HepG2 (cell line): ENCODE measurements around the gene CIB1. TPM values are rescaled to one million over a fixed set of nuclear protein-coding genes. Genes with fewer than 3 reads are reported as not detected.
"Not testable (repeated sequence)": the region's sequence is repeated elsewhere in the genome, so short reads cannot be mapped to it uniquely, and the experiment has no call there.

ENCODE experiments used
- ATAC-seq: fragments of 200-7000 bp; cut with Tn5 transposase; 3 replicates; pipeline ENCODE4 v1.9.1; 2020; ENCODE audit warnings: mild to moderate bottlenecking, moderate library complexity
- BruUV-seq: library from RNA; stranded (reverse); fragments of 400-500 nt; replicated peaks from 2 replicates; lab custom pipeline; 2021; lab: Mats Ljungman, UMichigan
- CTCF ChIA-PET: fragments of 300-600 bp; formaldehyde crosslinking; extraction: SDS; loops from one replicate; lab custom pipeline; 2021; ENCODE audit warnings: low total read pairs, inconsistent platforms, low intra/inter-chr PET ratio; lab: Yijun Ruan, JAX
- POLR2A ChIA-PET: fragments of 350-600 bp; sonication (Branson Sonifier 250); formaldehyde crosslinking; loops from one replicate; lab custom pipeline; 2020; ENCODE audit warnings: antibody characterized with exemption, inconsistent platforms; lab: Yijun Ruan, JAX
- DNase-seq: peaks from one replicate; pipeline ENCODE4 v3.0.0-alpha.2; 2015; ENCODE audit warnings: low spot score
- FAIRE-seq: peaks from 3 replicates; lab custom pipeline; 2011; peaks lifted over from hg19 to GRCh38; lab: Jason Lieb, UNC
- H2AFZ ChIP-seq: one replicate; pipeline ENCODE4 v1.6.1; 2011; ENCODE audit warnings: low read length, inconsistent platforms
- H3K27ac ChIP-seq: fragments of 300-600 bp; 3 replicates; pipeline ENCODE4 v1.8.0; 2011; ENCODE audit warnings: mixed run types, mild to moderate bottlenecking, mixed read lengths, low read length, inconsistent platforms; ENCODE audit not compliant: insufficient read depth; ENCODE audit errors: extremely low read length
- H3K27me3 ChIP-seq, 2 experiments: fragments of 200-600 bp in 1 of 2; 2 replicates in 1 of 2; 3 replicates in 1 of 2; pipeline versions ENCODE4 v1.6.0 to v1.8.0; 2011; ENCODE audit warnings: low read length in 2 of 2, mild to moderate bottlenecking in 2 of 2, moderate library complexity in 2 of 2, inconsistent platforms in 1 of 2; ENCODE audit not compliant: insufficient read depth in 2 of 2, control insufficient read depth in 1 of 2
- H3K36me3 ChIP-seq, 2 experiments: fragments of 200-600 bp in 1 of 2; replicated peaks in 1 of 2; 2 replicates in 1 of 2; 3 replicates in 1 of 2; pipeline versions ENCODE4 v1.5.1 to v1.8.0; 2011; ENCODE audit warnings: low read length in 2 of 2, inconsistent platforms in 1 of 2; ENCODE audit not compliant: insufficient read depth in 2 of 2, control insufficient read depth in 1 of 2
- H3K4me1 ChIP-seq: 2 replicates; pipeline ENCODE4 v1.5.1; 2012; ENCODE audit warnings: low read length, inconsistent platforms; ENCODE audit not compliant: insufficient read depth
- H3K4me2 ChIP-seq: 2 replicates; pipeline ENCODE4 v1.6.0; 2011; ENCODE audit warnings: low read depth, low read length, inconsistent platforms
- H3K4me3 ChIP-seq, 3 experiments: fragments of 200-600 bp in 1 of 3; sonication (generic), shearing (Covaris generic) in 1 of 3; replicated peaks in 1 of 3; 2 replicates each; pipeline ENCODE4 v1.5.1; 2011 to 2016; ENCODE audit warnings: low read length in 3 of 3, inconsistent platforms in 2 of 3, low read depth in 2 of 3, mild to moderate bottlenecking in 2 of 3, control low read depth in 1 of 3, mixed read lengths in 1 of 3; ENCODE audit not compliant: insufficient read depth in 1 of 3
- H3K79me2 ChIP-seq: one replicate; pipeline ENCODE4 v1.6.1; 2011; ENCODE audit warnings: low read length, inconsistent platforms; ENCODE audit not compliant: insufficient read depth
- H3K9ac ChIP-seq: 2 replicates; pipeline ENCODE4 v1.6.0; 2011; ENCODE audit warnings: mild to moderate bottlenecking, low read depth, low read length, inconsistent platforms; ENCODE audit not compliant: insufficient read depth
- H3K9me3 ChIP-seq: 2 replicates; pipeline ENCODE4 v1.5.1; 2012; ENCODE audit warnings: mild to moderate bottlenecking, low read length
- H4K20me1 ChIP-seq: 2 replicates; pipeline ENCODE4 v1.6.0; 2011; ENCODE audit warnings: inconsistent platforms, mild to moderate bottlenecking, low read length, moderate library complexity; ENCODE audit not compliant: insufficient read depth
- RORA ChIP-seq: sonication (generic); formaldehyde crosslinking; IDR thresholded peaks from 2 replicates; pipeline ENCODE4 v1.5.0; 2020; ENCODE audit warnings: mild to moderate bottlenecking, missing genetic modification reagents, moderate library complexity
- WGBS: methylation state at CpG from one replicate; pipeline ENCODE4 v1.1.6; 2017; ENCODE audit warnings: low lambda C conversion rate; 5-methylcytosine and 5-hydroxymethylcytosine counted together
- in situ Hi-C: cut with HindIII; loops from 2 replicates; pipeline ENCODE4 v1.10.0; 2017; ENCODE audit warnings: low pct_unique_long_range_greater_than_20kb; ENCODE audit not compliant: extremely low pct_ligation_motif_present
- intact Hi-C: fragments of 100-400 bp; cut with micrococcal nuclease; formaldehyde crosslinking; loops from one replicate; pipeline ENCODE4 v1.10.0; 2022; ENCODE audit not compliant: unreplicated experiment
- polyA plus RNA-seq, 8 experiments: library from polyadenylated mRNA; depleted of rRNA in 3 of 8; stranded (reverse) in 7 of 8; unstranded in 1 of 8; fragments of >200 nt; fragmentation: Illumina TruSeq in 4 of 8; extraction: Trizol in 4 of 8; gene quantifications; 2 replicates each; pipeline versions ENCODE4 v1.2.1 to v1.2.3, GENCODE V29; 2011 to 2016; ENCODE audit warnings: low read depth in 4 of 8, missing spikeins in 1 of 8, mixed read lengths in 1 of 8; ENCODE audit not compliant: insufficient read depth in 1 of 8
- total RNA-seq, 5 experiments: library from RNA; depleted of rRNA; stranded (reverse); fragments of >200 nt; fragmentation: Illumina TruSeq; extraction: Trizol; gene quantifications; 2 replicates each; pipeline ENCODE4 v1.2.3, GENCODE V29; 2016; ENCODE audit warnings: low read depth in 1 of 5
- TF ChIP-seq, protein P1 (sequence below): sonication (generic); formaldehyde crosslinking; IDR thresholded peaks from 2 replicates; pipeline ENCODE4 v1.5.1; 2020; ENCODE audit warnings: missing genetic modification reagents, mild to moderate bottlenecking, borderline replicate concordance

CIB1 gene
- total and polyA plus RNA-seq, 2 of the 13 experiments (the other 11 are each of a cell fraction or from before 2014, with no cell fraction given): 38.7 to 72.7 TPM

DNA sequence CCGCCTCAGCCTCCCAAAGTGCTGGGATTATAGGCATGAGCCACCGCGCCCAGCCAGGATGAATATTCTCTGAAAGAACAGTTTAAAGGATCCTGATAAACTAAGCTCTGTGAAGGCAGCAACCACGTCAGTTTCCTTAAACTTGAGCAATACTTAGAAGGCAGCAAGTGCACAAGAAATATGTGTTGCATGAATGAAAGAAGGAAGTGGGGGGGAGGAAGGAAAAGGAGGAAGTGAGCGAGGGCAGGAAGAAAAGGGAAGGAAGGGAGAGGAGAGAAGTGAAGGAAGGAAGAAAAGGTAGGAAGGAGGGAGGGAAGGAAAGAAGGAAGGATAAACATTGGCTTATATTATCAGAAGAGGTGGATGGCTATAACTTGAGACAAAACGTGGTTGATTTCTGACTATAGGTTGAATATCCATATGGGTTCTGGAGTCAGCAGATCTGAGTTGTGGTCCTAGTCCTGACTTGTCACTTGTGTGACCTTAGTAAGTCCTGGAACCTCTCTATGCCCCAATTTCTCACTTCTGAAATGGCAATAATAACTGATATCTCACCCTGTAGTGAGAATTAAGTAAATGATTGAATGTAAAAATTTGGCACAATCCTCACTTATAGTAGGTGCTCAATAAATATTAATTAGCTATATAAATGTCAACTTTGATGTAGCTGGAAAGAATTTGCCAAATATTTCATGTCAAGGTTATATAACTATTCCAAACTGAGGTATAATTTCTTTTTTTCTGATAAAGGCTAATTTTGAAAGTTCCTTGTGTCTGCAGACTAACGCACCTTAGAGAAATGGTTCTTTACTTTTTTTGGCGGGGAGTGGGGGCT, 44.6 kb downstream of the CIB1 start:
- ChIA-PET POLR2A (no interaction called here), CTCF (no interaction called here)
- no peak for ATAC-seq
- 95% methylated on average over 8 of the region's 8 CpGs for WGBS
- H3K4me2 ChIP-seq: no peak overlapping the region
- TF ChIP-seq, protein P1, sequence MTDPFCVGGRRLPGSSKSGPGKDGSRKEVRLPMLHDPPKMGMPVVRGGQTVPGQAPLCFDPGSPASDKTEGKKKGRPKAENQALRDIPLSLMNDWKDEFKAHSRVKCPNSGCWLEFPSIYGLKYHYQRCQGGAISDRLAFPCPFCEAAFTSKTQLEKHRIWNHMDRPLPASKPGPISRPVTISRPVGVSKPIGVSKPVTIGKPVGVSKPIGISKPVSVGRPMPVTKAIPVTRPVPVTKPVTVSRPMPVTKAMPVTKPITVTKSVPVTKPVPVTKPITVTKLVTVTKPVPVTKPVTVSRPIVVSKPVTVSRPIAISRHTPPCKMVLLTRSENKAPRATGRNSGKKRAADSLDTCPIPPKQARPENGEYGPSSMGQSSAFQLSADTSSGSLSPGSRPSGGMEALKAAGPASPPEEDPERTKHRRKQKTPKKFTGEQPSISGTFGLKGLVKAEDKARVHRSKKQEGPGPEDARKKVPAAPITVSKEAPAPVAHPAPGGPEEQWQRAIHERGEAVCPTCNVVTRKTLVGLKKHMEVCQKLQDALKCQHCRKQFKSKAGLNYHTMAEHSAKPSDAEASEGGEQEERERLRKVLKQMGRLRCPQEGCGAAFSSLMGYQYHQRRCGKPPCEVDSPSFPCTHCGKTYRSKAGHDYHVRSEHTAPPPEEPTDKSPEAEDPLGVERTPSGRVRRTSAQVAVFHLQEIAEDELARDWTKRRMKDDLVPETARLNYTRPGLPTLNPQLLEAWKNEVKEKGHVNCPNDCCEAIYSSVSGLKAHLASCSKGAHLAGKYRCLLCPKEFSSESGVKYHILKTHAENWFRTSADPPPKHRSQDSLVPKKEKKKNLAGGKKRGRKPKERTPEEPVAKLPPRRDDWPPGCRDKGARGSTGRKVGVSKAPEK (CRISPR knock-in tag): no peak
- TF ChIP-seq RORA (CRISPR knock-in tag): no peak
- H3K9me3 ChIP-seq: no peaks in the 10 kb centered on the region
- no peak for DNase-seq
- no TSS peak for BruUV-seq
- H3K79me2 ChIP-seq: no peaks in the 10 kb centered on the region
- peaks cover 60% of the 10 kb centered on the region for H3K4me1 ChIP-seq
- no peak overlapping the region for H2AFZ ChIP-seq
- in situ Hi-C loops (no loop called here), intact Hi-C loops (no loop called here)
- H4K20me1 ChIP-seq: no peaks in the 10 kb centered on the region
- H3K27ac ChIP-seq: no peak overlapping the region
- H3K27me3 ChIP-seq: no peaks in the 10 kb centered on the region
- H3K9ac ChIP-seq: no peak overlapping the region
- FAIRE-seq: no peak
- no peak overlapping the region for H3K4me3 ChIP-seq
- no peaks in the 10 kb centered on the region for H3K36me3 ChIP-seq

DNA sequence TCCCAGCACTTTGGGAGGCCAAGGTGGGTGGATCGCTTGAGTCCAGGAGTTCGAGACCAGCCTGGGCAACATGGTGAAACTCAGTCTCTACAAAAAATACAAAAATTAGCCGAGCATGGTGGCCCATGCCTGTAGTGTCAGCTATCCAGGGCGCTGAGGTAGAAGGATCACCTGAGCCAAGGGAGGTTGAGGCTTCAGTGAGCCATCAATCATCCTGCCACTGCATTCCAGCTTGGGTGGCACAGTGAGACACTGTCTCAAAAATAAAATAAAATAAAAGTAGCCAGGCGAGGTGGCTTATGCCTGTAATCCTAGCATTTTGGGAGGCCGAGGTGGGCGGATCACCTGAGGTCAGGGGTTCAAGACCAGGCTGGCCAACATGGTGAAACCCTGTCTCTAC, 45.7 kb downstream of the CIB1 start:
- H3K9ac ChIP-seq, H2AFZ ChIP-seq, BruUV-seq, H3K27me3 ChIP-seq, H3K4me2 ChIP-seq, POLR2A ChIA-PET, ATAC-seq, H3K4me3 ChIP-seq, DNase-seq, H3K36me3 ChIP-seq, in situ Hi-C loops, CTCF ChIA-PET, H3K79me2 ChIP-seq, FAIRE-seq, H4K20me1 ChIP-seq, intact Hi-C loops, H3K9me3 ChIP-seq, H3K27ac ChIP-seq: not testable (repeated sequence)
- 95% methylated on average over 7 of the region's 7 CpGs for WGBS
- peaks cover 64% of the 10 kb centered on the region for H3K4me1 ChIP-seq
